OCI-LY1 (cell line): ENCODE data around the gene CYTH3.

Experiments
- EZH2 ChIP-seq: fragments of 200-600 bp; sonication (generic), shearing (Covaris generic); IDR thresholded peaks from 2 replicates; pipeline ENCODE4 v1.8.0; 2017; ENCODE audit warnings: borderline replicate concordance, mixed run types, mild to moderate bottlenecking, antibody characterized with exemption, low read length, moderate library complexity, mixed read lengths
- TF ChIP-seq, protein P1 (sequence below): fragments of 200-600 bp; sonication (generic), shearing (Covaris generic); IDR thresholded peaks from 2 replicates; pipeline ENCODE4 v1.5.1; 2017; ENCODE audit warnings: mild to moderate bottlenecking, antibody characterized with exemption, low read length, moderate library complexity, mixed read lengths

DNA sequence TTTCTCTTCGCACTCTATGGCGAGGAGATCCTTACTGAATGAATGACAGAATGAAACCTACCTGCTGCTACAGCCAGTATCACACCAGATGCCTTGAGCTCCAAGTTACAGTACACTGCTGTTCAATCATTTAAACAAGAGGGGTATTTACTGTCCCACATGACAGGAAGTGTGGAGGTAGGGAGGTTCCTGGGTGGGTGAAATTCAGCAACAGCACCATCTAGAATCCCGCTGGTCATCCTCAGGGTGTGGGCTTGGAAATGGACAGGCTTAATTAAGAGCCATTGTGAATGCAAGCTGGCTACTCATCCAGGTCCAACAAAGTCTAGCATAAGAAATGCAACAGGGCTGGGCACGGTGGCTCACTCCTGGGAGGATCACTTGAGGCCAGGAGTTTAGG, 14.7 kb downstream of the CYTH3 start:
- TF ChIP-seq, protein P1, sequence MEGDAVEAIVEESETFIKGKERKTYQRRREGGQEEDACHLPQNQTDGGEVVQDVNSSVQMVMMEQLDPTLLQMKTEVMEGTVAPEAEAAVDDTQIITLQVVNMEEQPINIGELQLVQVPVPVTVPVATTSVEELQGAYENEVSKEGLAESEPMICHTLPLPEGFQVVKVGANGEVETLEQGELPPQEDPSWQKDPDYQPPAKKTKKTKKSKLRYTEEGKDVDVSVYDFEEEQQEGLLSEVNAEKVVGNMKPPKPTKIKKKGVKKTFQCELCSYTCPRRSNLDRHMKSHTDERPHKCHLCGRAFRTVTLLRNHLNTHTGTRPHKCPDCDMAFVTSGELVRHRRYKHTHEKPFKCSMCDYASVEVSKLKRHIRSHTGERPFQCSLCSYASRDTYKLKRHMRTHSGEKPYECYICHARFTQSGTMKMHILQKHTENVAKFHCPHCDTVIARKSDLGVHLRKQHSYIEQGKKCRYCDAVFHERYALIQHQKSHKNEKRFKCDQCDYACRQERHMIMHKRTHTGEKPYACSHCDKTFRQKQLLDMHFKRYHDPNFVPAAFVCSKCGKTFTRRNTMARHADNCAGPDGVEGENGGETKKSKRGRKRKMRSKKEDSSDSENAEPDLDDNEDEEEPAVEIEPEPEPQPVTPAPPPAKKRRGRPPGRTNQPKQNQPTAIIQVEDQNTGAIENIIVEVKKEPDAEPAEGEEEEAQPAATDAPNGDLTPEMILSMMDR: no peak
- TF ChIP-seq EZH2: no peak
